Panc1 (cell line): Measurements from ENCODE around the gene NR4A1. TPM values are rescaled to one million over a fixed set of nuclear protein-coding genes. Genes with fewer than 3 reads are reported as not detected.

Source experiments
- ATAC-seq: fragments of 200-7000 bp; cut with Tn5 transposase; 2 replicates; pipeline ENCODE4 v1.9.1; 2020; ENCODE audit warnings: mild to moderate bottlenecking, moderate library complexity
- BruUV-seq: library from RNA; stranded (reverse); fragments of 400-500 nt; replicated peaks from 2 replicates; lab custom pipeline; 2021; lab: Mats Ljungman, UMichigan
- CTCF ChIA-PET: fragments of 300-600 bp; sonication (Branson Sonifier 250); formaldehyde crosslinking; loops from one replicate; lab custom pipeline; 2022; ENCODE audit warnings: antibody characterized with exemption; lab: Charles Lee
- POLR2A ChIA-PET: fragments of 300-600 bp; sonication (Branson Sonifier 250); formaldehyde crosslinking; loops from one replicate; lab custom pipeline; 2022; ENCODE audit warnings: antibody characterized with exemption; lab: Charles Lee
- DNase-seq: peaks from one replicate; pipeline ENCODE4 v3.0.0-alpha.2; 2010; ENCODE audit warnings: low read depth, low spot score
- H3K27ac ChIP-seq: 2 replicates; pipeline ENCODE4 v1.5.1; 2011; ENCODE audit warnings: mild to moderate bottlenecking, low read length, inconsistent platforms
- H3K27me3 ChIP-seq: fragments of 200-500 bp; sonication (Bioruptor generic); 2 replicates; pipeline ENCODE4 v1.6.0; 2014; ENCODE audit warnings: low read length, inconsistent platforms; ENCODE audit not compliant: control insufficient read depth, insufficient read depth
- H3K36me3 ChIP-seq: fragments of 200-500 bp; sonication (Bioruptor generic); 2 replicates; pipeline ENCODE4 v1.5.1; 2014; ENCODE audit warnings: inconsistent platforms, mild to moderate bottlenecking, low read length, moderate library complexity; ENCODE audit not compliant: control insufficient read depth, insufficient read depth
- H3K4me1 ChIP-seq: 2 replicates; pipeline ENCODE4 v1.5.1; 2011; ENCODE audit warnings: inconsistent platforms, mild to moderate bottlenecking, low read length, moderate library complexity; ENCODE audit not compliant: control insufficient read depth, insufficient read depth
- H3K4me3 ChIP-seq, 2 experiments: 2 replicates each; pipeline ENCODE4 v1.5.1; 2011 to 2012; ENCODE audit warnings: low read depth in 2 of 2, low read length in 2 of 2, mild to moderate bottlenecking in 2 of 2, inconsistent platforms in 1 of 2, moderate library complexity in 1 of 2
- H3K9me3 ChIP-seq: fragments of 200-500 bp; sonication (Bioruptor generic); 2 replicates; pipeline ENCODE4 v1.5.1; 2014; ENCODE audit warnings: low read depth, mild to moderate bottlenecking, inconsistent platforms, low read length, moderate library complexity; ENCODE audit not compliant: control insufficient read depth, insufficient read depth
- CTCF ChIP-seq: fragments of 450-650 bp; IDR thresholded peaks from 2 replicates; pipeline ENCODE4 v1.5.1; 2017; ENCODE audit warnings: mild to moderate bottlenecking
- POLR2AphosphoS5 ChIP-seq: IDR thresholded peaks from 2 replicates; pipeline ENCODE4 v1.6.1; 2012; ENCODE audit warnings: mild to moderate bottlenecking, low read depth, low read length, moderate library complexity
- SIN3A ChIP-seq: IDR thresholded peaks from 2 replicates; pipeline ENCODE4 v1.6.1; 2012; ENCODE audit warnings: low read depth, mild to moderate bottlenecking, low read length, moderate library complexity, borderline replicate concordance; ENCODE audit not compliant: insufficient read depth
- TCF7L2 ChIP-seq: IDR thresholded peaks from 2 replicates; pipeline ENCODE4 v1.6.1; 2011; ENCODE audit warnings: mild to moderate bottlenecking, low read depth, low read length, inconsistent platforms
- in situ Hi-C: cut with HindIII; loops from 2 replicates; pipeline ENCODE4 v1.10.0; 2016; ENCODE audit warnings: low sequenced_read_pairs, low pct_unique_long_range_greater_than_20kb
- intact Hi-C: fragments of 100-400 bp; cut with micrococcal nuclease; formaldehyde crosslinking; loops from one replicate; pipeline ENCODE4 v1.10.0; 2022; ENCODE audit not compliant: unreplicated experiment
- total RNA-seq: library from RNA; stranded (reverse); gene quantifications from one replicate; pipeline ENCODE4 v1.2.1, GENCODE V29; 2021; ENCODE audit not compliant: unreplicated experiment
- TF ChIP-seq, protein P1 (sequence below), 2 experiments: IDR thresholded peaks; 2 replicates each; pipeline ENCODE4 v1.6.1; 2011 to 2012; ENCODE audit warnings: low read depth in 2 of 2, control low read depth in 1 of 2, low read length in 1 of 2, mild to moderate bottlenecking in 1 of 2, moderate library complexity in 1 of 2; ENCODE audit not compliant: insufficient read depth in 1 of 2

NR4A1 gene
- total RNA-seq, 1 experiment from 2014 or later: 2.0 TPM

DNA sequence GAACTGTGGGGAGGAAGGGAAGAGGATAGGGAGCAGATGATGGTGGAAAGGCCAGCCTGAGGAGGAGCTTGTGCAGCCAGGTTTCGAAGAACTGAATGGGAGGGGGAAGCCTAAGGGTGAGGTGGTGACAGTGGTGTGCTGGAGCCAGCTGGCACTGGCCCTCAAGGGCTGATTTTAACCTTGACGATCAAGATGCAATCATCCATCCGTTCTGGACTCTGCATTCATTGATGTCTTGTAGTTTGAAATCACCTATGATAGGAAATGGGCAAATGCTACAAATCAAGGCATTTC, 15.8 kb downstream of the NR4A1 start:
- H3K27me3 ChIP-seq: no peaks in the 10 kb centered on the region
- H3K4me1 ChIP-seq: peaks cover 10% of the 10 kb centered on the region
- intact Hi-C loops (no loop called here), in situ Hi-C loops (no loop called here)
- no peaks in the 10 kb centered on the region for H3K9me3 ChIP-seq
- no peak overlapping the region for H3K4me3 ChIP-seq
- no TSS peak for BruUV-seq
- CTCF ChIA-PET: interaction anchor here (1.1 kb wide), 1 partner anchor 41 kb away, joined by 4 read pairs; no protein-coding TSS in a partner anchor
- TF ChIP-seq CTCF: no peak
- TF ChIP-seq, protein P1, sequence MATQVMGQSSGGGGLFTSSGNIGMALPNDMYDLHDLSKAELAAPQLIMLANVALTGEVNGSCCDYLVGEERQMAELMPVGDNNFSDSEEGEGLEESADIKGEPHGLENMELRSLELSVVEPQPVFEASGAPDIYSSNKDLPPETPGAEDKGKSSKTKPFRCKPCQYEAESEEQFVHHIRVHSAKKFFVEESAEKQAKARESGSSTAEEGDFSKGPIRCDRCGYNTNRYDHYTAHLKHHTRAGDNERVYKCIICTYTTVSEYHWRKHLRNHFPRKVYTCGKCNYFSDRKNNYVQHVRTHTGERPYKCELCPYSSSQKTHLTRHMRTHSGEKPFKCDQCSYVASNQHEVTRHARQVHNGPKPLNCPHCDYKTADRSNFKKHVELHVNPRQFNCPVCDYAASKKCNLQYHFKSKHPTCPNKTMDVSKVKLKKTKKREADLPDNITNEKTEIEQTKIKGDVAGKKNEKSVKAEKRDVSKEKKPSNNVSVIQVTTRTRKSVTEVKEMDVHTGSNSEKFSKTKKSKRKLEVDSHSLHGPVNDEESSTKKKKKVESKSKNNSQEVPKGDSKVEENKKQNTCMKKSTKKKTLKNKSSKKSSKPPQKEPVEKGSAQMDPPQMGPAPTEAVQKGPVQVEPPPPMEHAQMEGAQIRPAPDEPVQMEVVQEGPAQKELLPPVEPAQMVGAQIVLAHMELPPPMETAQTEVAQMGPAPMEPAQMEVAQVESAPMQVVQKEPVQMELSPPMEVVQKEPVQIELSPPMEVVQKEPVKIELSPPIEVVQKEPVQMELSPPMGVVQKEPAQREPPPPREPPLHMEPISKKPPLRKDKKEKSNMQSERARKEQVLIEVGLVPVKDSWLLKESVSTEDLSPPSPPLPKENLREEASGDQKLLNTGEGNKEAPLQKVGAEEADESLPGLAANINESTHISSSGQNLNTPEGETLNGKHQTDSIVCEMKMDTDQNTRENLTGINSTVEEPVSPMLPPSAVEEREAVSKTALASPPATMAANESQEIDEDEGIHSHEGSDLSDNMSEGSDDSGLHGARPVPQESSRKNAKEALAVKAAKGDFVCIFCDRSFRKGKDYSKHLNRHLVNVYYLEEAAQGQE (IDR thresholded peaks at IDR 0.05; ENCODE audit: insufficient read depth in 1 of 2, low read depth in 2 of 2, low read length in 1 of 2): no peak
- no peak for TF ChIP-seq TCF7L2
- TF ChIP-seq SIN3A: no peak
- TF ChIP-seq POLR2AphosphoS5: no peak
- POLR2A ChIA-PET: no interaction called here
- DNase-seq (no peak), ATAC-seq (no peak)
- peaks cover 2% of the 10 kb centered on the region; the same call in 1 of the 2 replicates for H3K36me3 ChIP-seq
- no peak overlapping the region for H3K27ac ChIP-seq

GRCh38 chr12:52069327-52070184, 18.3 kb downstream of the NR4A1 start, which contains the start of gene ATG101:
TSS of gene ATG101 (plus strand) at chr12:52069978. CDS start at chr12:52073651, 3,673 bp downstream.
- in situ Hi-C loops: no loop called here
- Histone ChIP-seq H3K4me3 (peak within 1 kb of the TSS; percentile 94 to 96), H3K27ac (peak within 1 kb of the TSS; percentile 96), H3K4me1 (peaks cover 10% of the 10 kb centered on the region), H3K9me3 (no peaks in the 10 kb centered on the region), H3K27me3 (no peaks in the 10 kb centered on the region), H3K36me3 (peaks cover 2% of the 10 kb centered on the region; the same call in 1 of the 2 replicates)
- POLR2A ChIA-PET: interaction anchor here (0.6 kb wide), 2 partner anchors 32 to 34 kb away, joined by 6 to 10 read pairs; no protein-coding TSS in a partner anchor
- ATAC-seq (peak; percentile 99), DNase-seq (peak; percentile 89)
- peak; percentile 92 for TF ChIP-seq CTCF
- TF ChIP-seq, protein P1 (IDR thresholded peaks at IDR 0.05; ENCODE audit: insufficient read depth in 1 of 2, low read depth in 2 of 2, low read length in 1 of 2): peak in 1 of 2 experiments; percentile 57; a peak in 1 of 4 replicates
- TF ChIP-seq POLR2AphosphoS5: peak; percentile 77
- TF ChIP-seq SIN3A: peak; percentile 88
- peak; percentile 75 for TF ChIP-seq TCF7L2
- CTCF ChIA-PET: interaction anchor here (0.6 to 2.0 kb wide), 7 partner anchors 9 to 66 kb away, joined by 3 to 13 read pairs (median 4); no protein-coding TSS in a partner anchor
- intact Hi-C loops: no loop called here
- no TSS peak for BruUV-seq
